Astrocyte (in vitro differentiated cells and primary cell): ENCODE measurements around the gene CEP68. TPM values are rescaled to one million over a fixed set of nuclear protein-coding genes. Genes with fewer than 3 reads are reported as not detected.
A peak's percentile ranks its signal among the peaks of the same experiment; 100 is the strongest.

ENCODE experiments used
- DNase-seq: peaks from one replicate; pipeline ENCODE4 v3.0.0-alpha.2; 2010; ENCODE audit warnings: low read depth
- FAIRE-seq: peaks from 2 replicates; lab custom pipeline; 2011; peaks lifted over from hg19 to GRCh38; lab: Jason Lieb, UNC
- H2AFZ ChIP-seq: 2 replicates; pipeline ENCODE4 v1.6.0; 2012; ENCODE audit warnings: low read depth, low read length, inconsistent platforms
- H3K27ac ChIP-seq: 2 replicates; pipeline ENCODE4 v1.5.1; 2011; ENCODE audit warnings: low read depth, low read length, inconsistent platforms
- H3K27me3 ChIP-seq: 2 replicates; pipeline ENCODE4 v1.6.0; 2011; ENCODE audit warnings: low read length, inconsistent platforms; ENCODE audit not compliant: insufficient read depth
- H3K36me3 ChIP-seq: 2 replicates; pipeline ENCODE4 v1.5.1; 2011; ENCODE audit warnings: low read length, inconsistent platforms; ENCODE audit not compliant: insufficient read depth
- H3K4me1 ChIP-seq: 2 replicates; pipeline ENCODE4 v1.5.1; 2011; ENCODE audit warnings: low read length, inconsistent platforms; ENCODE audit not compliant: insufficient read depth
- H3K4me2 ChIP-seq: 2 replicates; pipeline ENCODE4 v1.6.0; 2012; ENCODE audit warnings: low read length, inconsistent platforms
- H3K4me3 ChIP-seq: 2 replicates; pipeline ENCODE4 v1.5.1; 2011; ENCODE audit warnings: low read depth, mild to moderate bottlenecking, low read length, inconsistent platforms; ENCODE audit not compliant: insufficient read depth
- H3K79me2 ChIP-seq: 2 replicates; pipeline ENCODE4 v1.6.0; 2012; ENCODE audit warnings: mild to moderate bottlenecking, low read length, inconsistent platforms; ENCODE audit not compliant: insufficient read depth
- H3K9ac ChIP-seq: 2 replicates; pipeline ENCODE4 v1.6.0; 2012; ENCODE audit warnings: mild to moderate bottlenecking, low read length, inconsistent platforms
- H3K9me3 ChIP-seq: 2 replicates; pipeline ENCODE4 v1.5.1; 2012; ENCODE audit warnings: low read depth, mild to moderate bottlenecking, low read length, inconsistent platforms; ENCODE audit not compliant: insufficient read depth
- H4K20me1 ChIP-seq: 2 replicates; pipeline ENCODE4 v1.6.0; 2012; ENCODE audit warnings: low read length, inconsistent platforms; ENCODE audit not compliant: insufficient read depth
- H3K27ac Mint-ChIP-seq: one replicate; pipeline ENCODE4 v1.8.0; 2021; ENCODE audit warnings: mild to moderate bottlenecking, mixed read lengths; ENCODE audit not compliant: unreplicated experiment
- H3K27me3 Mint-ChIP-seq: one replicate; pipeline ENCODE4 v1.8.0; 2021; ENCODE audit warnings: low read depth, mixed read lengths; ENCODE audit not compliant: unreplicated experiment
- H3K36me3 Mint-ChIP-seq: one replicate; pipeline ENCODE4 v1.8.0; 2021; ENCODE audit warnings: low read depth, mixed read lengths; ENCODE audit not compliant: unreplicated experiment
- H3K4me1 Mint-ChIP-seq: one replicate; pipeline ENCODE4 v1.8.0; 2021; ENCODE audit warnings: low read depth, mixed read lengths; ENCODE audit not compliant: unreplicated experiment
- H3K4me3 Mint-ChIP-seq: one replicate; pipeline ENCODE4 v1.8.0; 2021; ENCODE audit warnings: mild to moderate bottlenecking, moderate library complexity, mixed read lengths; ENCODE audit not compliant: unreplicated experiment
- H3K9me3 Mint-ChIP-seq: one replicate; pipeline ENCODE4 v1.8.0; 2021; ENCODE audit warnings: mild to moderate bottlenecking, mixed read lengths; ENCODE audit not compliant: unreplicated experiment
- EZH2 ChIP-seq: IDR thresholded peaks from 2 replicates; pipeline ENCODE4 v1.6.1; 2012; ENCODE audit warnings: mild to moderate bottlenecking, low read length, inconsistent platforms; ENCODE audit not compliant: insufficient read depth
- total RNA-seq: library from RNA; stranded (reverse); gene quantifications from 2 replicates; pipeline ENCODE4 v1.2.1, GENCODE V29; 2021
- TF ChIP-seq, protein P1 (sequence below): IDR thresholded peaks from 2 replicates; pipeline ENCODE4 v1.5.1; 2011; ENCODE audit warnings: low read depth, mild to moderate bottlenecking, inconsistent platforms, low read length, moderate library complexity; ENCODE audit not compliant: insufficient read depth

Gene CEP68
- total RNA-seq, 1 donor from 2014 or later = 6.9 TPM

DNA sequence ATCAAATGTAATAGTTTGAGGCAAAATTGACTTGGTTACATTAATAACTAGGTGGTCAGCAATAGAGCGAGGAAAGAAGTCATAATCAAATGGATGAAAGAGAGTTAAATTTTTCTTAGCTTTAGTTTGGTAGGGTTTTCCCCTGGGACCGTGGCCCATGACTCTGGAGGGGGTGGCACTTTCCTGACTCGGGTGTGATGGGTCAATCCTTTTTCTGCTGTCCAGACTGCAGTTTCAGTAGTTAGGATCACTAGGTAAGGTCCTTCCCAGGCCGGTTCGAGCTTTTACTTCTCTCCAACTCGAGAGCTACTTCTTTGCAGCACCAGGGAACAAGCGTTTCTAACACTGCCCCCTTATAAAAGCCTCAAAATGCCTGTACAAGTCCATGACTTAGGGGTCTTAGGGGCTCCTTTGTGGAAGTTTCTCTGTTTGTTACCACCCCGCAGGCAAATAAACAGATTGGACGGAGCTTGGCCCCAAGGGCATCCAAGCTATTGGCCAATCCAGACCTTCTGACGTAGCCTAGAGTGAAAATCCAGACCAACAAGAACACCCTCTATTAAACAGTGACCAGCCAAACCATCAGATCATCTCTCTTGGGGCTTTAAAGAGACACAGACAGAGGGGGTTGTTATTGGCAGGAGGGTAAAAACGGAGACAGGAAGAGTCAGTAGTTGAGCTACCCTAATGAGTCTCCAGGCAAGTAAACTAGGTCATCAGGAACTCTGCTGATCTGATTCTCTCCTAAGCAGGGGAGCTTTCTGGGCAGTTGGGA is 9.4 kb upstream of the CEP68 start:
- Mint-ChIP-seq H3K27ac (no peak overlapping the region), H3K36me3 (peaks cover 8% of the 10 kb centered on the region), H3K4me3 (no peak overlapping the region), H3K4me1 (peaks cover 16% of the 10 kb centered on the region), H3K27me3 (no peaks in the 10 kb centered on the region), H3K9me3 (peaks cover 9% of the 10 kb centered on the region)
- DNase-seq (no peak), FAIRE-seq (no peak)
- Histone ChIP-seq H3K4me1 (peaks cover 5% of the 10 kb centered on the region), H3K27ac (no peak overlapping the region), H2AFZ (no peak overlapping the region), H3K9me3 (no peaks in the 10 kb centered on the region), H3K27me3 (no peaks in the 10 kb centered on the region), H3K4me2 (no peak overlapping the region), H3K36me3 (no peaks in the 10 kb centered on the region), H3K79me2 (no peaks in the 10 kb centered on the region), H3K4me3 (no peak overlapping the region), H3K9ac (no peak overlapping the region), H4K20me1 (no peaks in the 10 kb centered on the region)
- TF ChIP-seq, protein P1, sequence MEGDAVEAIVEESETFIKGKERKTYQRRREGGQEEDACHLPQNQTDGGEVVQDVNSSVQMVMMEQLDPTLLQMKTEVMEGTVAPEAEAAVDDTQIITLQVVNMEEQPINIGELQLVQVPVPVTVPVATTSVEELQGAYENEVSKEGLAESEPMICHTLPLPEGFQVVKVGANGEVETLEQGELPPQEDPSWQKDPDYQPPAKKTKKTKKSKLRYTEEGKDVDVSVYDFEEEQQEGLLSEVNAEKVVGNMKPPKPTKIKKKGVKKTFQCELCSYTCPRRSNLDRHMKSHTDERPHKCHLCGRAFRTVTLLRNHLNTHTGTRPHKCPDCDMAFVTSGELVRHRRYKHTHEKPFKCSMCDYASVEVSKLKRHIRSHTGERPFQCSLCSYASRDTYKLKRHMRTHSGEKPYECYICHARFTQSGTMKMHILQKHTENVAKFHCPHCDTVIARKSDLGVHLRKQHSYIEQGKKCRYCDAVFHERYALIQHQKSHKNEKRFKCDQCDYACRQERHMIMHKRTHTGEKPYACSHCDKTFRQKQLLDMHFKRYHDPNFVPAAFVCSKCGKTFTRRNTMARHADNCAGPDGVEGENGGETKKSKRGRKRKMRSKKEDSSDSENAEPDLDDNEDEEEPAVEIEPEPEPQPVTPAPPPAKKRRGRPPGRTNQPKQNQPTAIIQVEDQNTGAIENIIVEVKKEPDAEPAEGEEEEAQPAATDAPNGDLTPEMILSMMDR = no peak
- TF ChIP-seq EZH2 = no peak

DNA sequence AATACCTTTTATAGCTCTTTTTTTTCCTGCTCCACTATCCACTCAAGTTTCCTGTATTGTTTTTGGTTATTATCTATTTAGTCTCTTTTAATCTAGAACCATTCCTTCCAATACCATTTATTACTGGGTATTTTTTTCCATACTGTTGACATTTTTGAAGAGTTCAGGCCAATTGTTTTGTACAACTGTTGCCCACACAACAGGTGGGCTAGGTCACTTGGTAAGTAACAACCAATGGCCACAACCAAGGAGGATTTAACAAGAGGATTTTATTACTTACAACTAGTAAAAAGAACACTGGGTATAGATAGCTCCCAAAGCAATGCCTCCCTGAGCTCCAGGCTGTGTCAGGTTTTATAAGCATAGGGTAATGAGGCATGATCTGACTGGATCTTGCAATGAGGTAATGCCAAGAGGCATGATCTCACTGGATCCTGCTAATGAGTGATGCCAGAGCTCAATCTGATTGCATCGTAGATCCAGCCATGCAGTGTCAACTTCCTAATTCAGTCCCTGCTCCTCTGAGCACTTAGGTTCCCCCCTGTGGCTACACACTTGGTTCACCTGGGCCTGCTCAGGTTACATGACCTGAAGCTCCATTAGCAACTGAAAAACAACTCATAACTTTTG is 7.1 kb upstream of the CEP68 start:
- Mint-ChIP-seq H3K27me3 (peaks cover 3% of the 10 kb centered on the region), H3K4me3 (no peak overlapping the region), H3K9me3 (peaks cover 10% of the 10 kb centered on the region), H3K4me1 (peaks cover 13% of the 10 kb centered on the region), H3K27ac (peak overlapping the region; percentile 5), H3K36me3 (peaks cover 5% of the 10 kb centered on the region)
- Histone ChIP-seq H3K27ac (no peak overlapping the region), H2AFZ (no peak overlapping the region), H3K79me2 (no peaks in the 10 kb centered on the region), H3K4me1 (peaks cover 5% of the 10 kb centered on the region), H3K9ac (no peak overlapping the region), H3K9me3 (no peaks in the 10 kb centered on the region), H4K20me1 (no peaks in the 10 kb centered on the region), H3K36me3 (no peaks in the 10 kb centered on the region), H3K4me2 (no peak overlapping the region), H3K27me3 (no peaks in the 10 kb centered on the region), H3K4me3 (no peak overlapping the region)
- FAIRE-seq = no peak
- no peak for DNase-seq
- TF ChIP-seq, protein P1 = no peak
- no peak for TF ChIP-seq EZH2

DNA sequence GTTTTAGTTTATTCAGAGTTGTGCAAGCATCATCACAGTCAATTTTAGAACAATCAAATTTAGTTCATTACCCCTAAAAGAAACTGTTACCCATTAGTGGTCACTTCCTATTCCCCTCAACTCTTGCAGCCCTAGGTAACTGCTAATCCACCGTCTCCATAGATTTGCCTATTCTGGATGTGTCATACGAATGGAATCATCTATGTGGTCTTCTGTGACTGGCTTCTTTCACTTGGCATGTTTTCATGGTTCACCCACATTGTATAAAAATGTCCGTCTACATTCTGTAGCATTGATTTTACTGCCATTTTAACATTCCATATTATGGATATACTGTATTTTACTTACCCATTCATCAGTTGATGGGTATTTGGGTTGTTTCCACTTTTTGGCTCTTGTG is 5.3 kb upstream of the CEP68 start:
- H4K20me1 ChIP-seq = no peaks in the 10 kb centered on the region
- no peak overlapping the region for H3K4me3 ChIP-seq
- H3K27me3 Mint-ChIP-seq = peaks cover 7% of the 10 kb centered on the region
- TF ChIP-seq, protein P1 = no peak
- no peak for TF ChIP-seq EZH2
- no peak overlapping the region for H3K27ac Mint-ChIP-seq
- H2AFZ ChIP-seq = no peak overlapping the region
- H3K4me1 Mint-ChIP-seq = peaks cover under 1% of the 10 kb centered on the region
- H3K36me3 ChIP-seq = no peaks in the 10 kb centered on the region
- no peak overlapping the region for H3K4me2 ChIP-seq
- no peak overlapping the region for H3K27ac ChIP-seq
- FAIRE-seq = no peak
- H3K27me3 ChIP-seq = no peaks in the 10 kb centered on the region
- no peaks in the 10 kb centered on the region for H3K36me3 Mint-ChIP-seq
- H3K4me3 Mint-ChIP-seq = no peak overlapping the region
- H3K9ac ChIP-seq = no peak overlapping the region
- DNase-seq = peak; percentile 62
- H3K79me2 ChIP-seq = no peaks in the 10 kb centered on the region
- H3K9me3 Mint-ChIP-seq = peaks cover 4% of the 10 kb centered on the region
- H3K4me1 ChIP-seq = no peaks in the 10 kb centered on the region
- H3K9me3 ChIP-seq = no peaks in the 10 kb centered on the region
